ENCODE measurements around the gene SLC10A3.

The SLC10A3 gene

GRCh38 chrX:154490414-154491083 lies at the start of gene SLC10A3:
SLC10A3 (minus strand) TSS chrX:154490629; CDS start chrX:154488940, 1,689 bp downstream.
- peak; percentile 92 for ATAC-seq
- peak; percentile 69 to 87 for DNase-seq (ENCODE audit: low spot score in 2 of 2)
- Mint-ChIP-seq H3K36me3 (peaks cover 12% of the 10 kb centered on the region), H3K27ac (peak within 1 kb of the TSS; percentile 79), H3K4me3 (peak within 1 kb of the TSS; percentile 88), H3K4me1 (peaks cover 30% of the 10 kb centered on the region), H3K9me3 (no peaks in the 10 kb centered on the region)

- Mint-ChIP-seq H3K36me3 (peaks cover 68% of the 10 kb centered on the region), H3K27ac (peak overlapping the region; percentile 67)
These were observed 48.6 kb upstream of the SLC10A3 start for GRCh38 chrX:154539077-154539476.

GRCh38 chrX:154535892-154536291 lies 45.5 kb upstream of the SLC10A3 start:
- Mint-ChIP-seq H3K4me1 (peaks cover 22% of the 10 kb centered on the region), H3K36me3 (peaks cover 71% of the 10 kb centered on the region), H3K27ac (no peak overlapping the region), H3K9me3 (no peaks in the 10 kb centered on the region), H3K4me3 (no peak overlapping the region)
- no peak for ATAC-seq
- DNase-seq (ENCODE audit: low spot score in 2 of 2) = no peak

More at GRCh38 chrX:154539077-154539476, 48.6 kb upstream of the SLC10A3 start:
- H3K9me3 Mint-ChIP-seq = no peaks in the 10 kb centered on the region
- H3K4me3 Mint-ChIP-seq = no peak overlapping the region
- DNase-seq (ENCODE audit: low spot score in 2 of 2) = no peak
- peaks cover 33% of the 10 kb centered on the region for H3K4me1 Mint-ChIP-seq
- no peak for ATAC-seq

GRCh38 chrX:154534526-154535322 lies 44.3 kb upstream of the SLC10A3 start:
- peak overlapping the region; percentile 20 for H3K4me3 Mint-ChIP-seq
- peaks cover 68% of the 10 kb centered on the region for H3K36me3 Mint-ChIP-seq
- peak; percentile 98 for ATAC-seq
- peak; percentile 79 to 90 for DNase-seq (ENCODE audit: low spot score in 2 of 2)
- H3K27ac Mint-ChIP-seq = peak overlapping the region; percentile 43
- peaks cover 17% of the 10 kb centered on the region for H3K4me1 Mint-ChIP-seq
- no peaks in the 10 kb centered on the region for H3K9me3 Mint-ChIP-seq

- no peaks in the 10 kb centered on the region for H3K9me3 Mint-ChIP-seq
- ATAC-seq = no peak
- no peak overlapping the region for H3K4me3 Mint-ChIP-seq
- no peak overlapping the region for H3K27ac Mint-ChIP-seq
- DNase-seq (ENCODE audit: low spot score in 2 of 2) = no peak
- peaks cover 57% of the 10 kb centered on the region for H3K36me3 Mint-ChIP-seq
- H3K4me1 Mint-ChIP-seq = peaks cover 8% of the 10 kb centered on the region
These were observed 42.3 kb upstream of the SLC10A3 start for GRCh38 chrX:154532690-154533089.

- no peaks in the 10 kb centered on the region for H3K9me3 Mint-ChIP-seq
- no peak overlapping the region for H3K27ac Mint-ChIP-seq
- DNase-seq (ENCODE audit: low spot score in 2 of 2) (no peak), ATAC-seq (no peak)
- H3K4me3 Mint-ChIP-seq = no peak overlapping the region
- peaks cover 8% of the 10 kb centered on the region for H3K4me1 Mint-ChIP-seq
- peaks cover 49% of the 10 kb centered on the region for H3K36me3 Mint-ChIP-seq
These were observed 41.2 kb upstream of the SLC10A3 start for GRCh38 chrX:154531626-154532025.

- DNase-seq (ENCODE audit: low spot score in 2 of 2) (no peak), ATAC-seq (no peak)
- H3K36me3 Mint-ChIP-seq = peaks cover 48% of the 10 kb centered on the region
- H3K27ac Mint-ChIP-seq = no peak overlapping the region
- no peaks in the 10 kb centered on the region for H3K9me3 Mint-ChIP-seq
- peaks cover 8% of the 10 kb centered on the region for H3K4me1 Mint-ChIP-seq
- H3K4me3 Mint-ChIP-seq = no peak overlapping the region
These were observed 39.9 kb upstream of the SLC10A3 start for GRCh38 chrX:154530286-154530685.

GRCh38 chrX:154529206-154529612 lies 38.8 kb upstream of the SLC10A3 start:
- DNase-seq (ENCODE audit: low spot score in 2 of 2) (no peak), ATAC-seq (no peak)
- H3K27ac Mint-ChIP-seq = no peak overlapping the region
- no peaks in the 10 kb centered on the region for H3K9me3 Mint-ChIP-seq
- H3K4me1 Mint-ChIP-seq = no peaks in the 10 kb centered on the region
- H3K36me3 Mint-ChIP-seq = peaks cover 38% of the 10 kb centered on the region
- no peak overlapping the region for H3K4me3 Mint-ChIP-seq

- peak overlapping the region; percentile 69 for H3K27ac Mint-ChIP-seq
- H3K4me3 Mint-ChIP-seq = no peak overlapping the region
- ATAC-seq (peak; percentile 90), DNase-seq (ENCODE audit: low spot score in 2 of 2) (peak in 1 of 2 donors; percentile 64)
- peaks cover 24% of the 10 kb centered on the region for H3K36me3 Mint-ChIP-seq
- H3K4me1 Mint-ChIP-seq = no peaks in the 10 kb centered on the region
- no peaks in the 10 kb centered on the region for H3K9me3 Mint-ChIP-seq
These were observed 36.7 kb upstream of the SLC10A3 start for GRCh38 chrX:154526901-154527675.

GRCh38 chrX:154525606-154526490 lies 35.4 kb upstream of the SLC10A3 start:
- no peaks in the 10 kb centered on the region for H3K4me1 Mint-ChIP-seq
- no peak for ATAC-seq
- H3K36me3 Mint-ChIP-seq = peaks cover 13% of the 10 kb centered on the region
- no peak for DNase-seq (ENCODE audit: low spot score in 2 of 2)
- peak overlapping the region; percentile 60 for H3K27ac Mint-ChIP-seq
- no peak overlapping the region for H3K4me3 Mint-ChIP-seq
- no peaks in the 10 kb centered on the region for H3K9me3 Mint-ChIP-seq

- Mint-ChIP-seq H3K27ac (no peak overlapping the region), H3K36me3 (peaks cover 5% of the 10 kb centered on the region), H3K9me3 (no peaks in the 10 kb centered on the region), H3K4me3 (no peak overlapping the region), H3K4me1 (peaks cover 7% of the 10 kb centered on the region)
- ATAC-seq (no peak), DNase-seq (ENCODE audit: low spot score in 2 of 2) (no peak)
These were observed 29.0 kb upstream of the SLC10A3 start for GRCh38 chrX:154519389-154519788.

- H3K27ac Mint-ChIP-seq = no peak overlapping the region
- H3K4me3 Mint-ChIP-seq = peak overlapping the region; percentile 81
- no peaks in the 10 kb centered on the region for H3K9me3 Mint-ChIP-seq
- peaks cover 5% of the 10 kb centered on the region for H3K36me3 Mint-ChIP-seq
- ATAC-seq (no peak), DNase-seq (ENCODE audit: low spot score in 2 of 2) (no peak)
- peaks cover 16% of the 10 kb centered on the region for H3K4me1 Mint-ChIP-seq
These were observed 26.8 kb upstream of the SLC10A3 start for GRCh38 chrX:154517101-154517781.

- H3K36me3 Mint-ChIP-seq = peaks cover 5% of the 10 kb centered on the region
These were observed 26.2 kb upstream of the SLC10A3 start for GRCh38 chrX:154516656-154517100.

More at GRCh38 chrX:154516656-154517100, 26.2 kb upstream of the SLC10A3 start:
- H3K4me1 Mint-ChIP-seq = peaks cover 16% of the 10 kb centered on the region
- DNase-seq (ENCODE audit: low spot score in 2 of 2) (no peak), ATAC-seq (peak; percentile 2)
- peak overlapping the region; percentile 81 for H3K4me3 Mint-ChIP-seq
- H3K27ac Mint-ChIP-seq = peak overlapping the region; percentile 84
- no peaks in the 10 kb centered on the region for H3K9me3 Mint-ChIP-seq

Measured in stimulated activated effector memory CD8-positive, alpha-beta T cell treated with anti-CD3 and anti-CD28 coated beads, Interleukin-12 subunit alpha, Interleukin-12 subunit beta, amount 100 ng/mL, for 72 hours (primary cell).